SH-SY5Y (cell line): Measurements from ENCODE around the gene PGPEP1.

ENCODE experiments used
- GATA2 ChIP-seq: IDR thresholded peaks from 2 replicates; pipeline ENCODE4 v1.6.1; 2011; ENCODE audit warnings: mild to moderate bottlenecking, low read depth, low read length
- GATA3 ChIP-seq: IDR thresholded peaks from 2 replicates; pipeline ENCODE4 v1.6.1; 2011; ENCODE audit warnings: low read depth, mild to moderate bottlenecking, low read length, moderate library complexity

DNA sequence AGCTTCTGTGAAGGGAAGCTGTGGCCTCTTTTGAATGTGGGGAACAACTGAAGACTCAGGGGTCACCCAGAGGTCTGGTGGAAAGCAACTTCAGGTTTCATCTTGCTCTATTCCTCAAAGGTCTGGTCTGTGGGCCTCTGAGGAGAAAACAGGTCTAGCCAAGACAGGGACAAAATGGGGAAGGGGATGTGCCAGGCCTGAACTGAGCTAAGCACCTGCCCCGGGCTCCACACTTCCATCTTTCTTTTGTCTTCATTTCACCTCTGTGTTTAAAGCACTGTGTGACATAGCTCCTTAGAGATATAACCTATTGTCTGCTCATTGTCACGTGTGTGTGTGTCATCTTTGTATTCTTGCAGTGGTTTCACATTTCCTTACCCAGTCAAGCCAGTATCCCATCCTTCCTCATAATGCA is 25.6 kb downstream of the PGPEP1 start:
- TF ChIP-seq GATA2 (no peak), GATA3 (no peak)
